IMR-90 (cell line): Measurements from ENCODE around the gene PP2D1. TPM values are rescaled to one million over a fixed set of nuclear protein-coding genes. Genes with fewer than 3 reads are reported as not detected.
A peak's percentile ranks its signal among the peaks of the same experiment; 100 is the strongest.

Experiments used
- ATAC-seq: fragments of 200-7000 bp; cut with Tn5 transposase; 2 replicates; pipeline ENCODE4 v1.9.1; 2020; ENCODE audit warnings: low read depth, mild to moderate bottlenecking, moderate library complexity
- BruUV-seq: library from RNA; stranded (reverse); fragments of 400-500 nt; replicated peaks from 2 replicates; lab custom pipeline; 2021; lab: Mats Ljungman, UMichigan
- CTCF ChIA-PET: fragments of 300-600 bp; formaldehyde crosslinking; extraction: SDS; loops from one replicate; lab custom pipeline; 2021; ENCODE audit warnings: antibody characterized with exemption; lab: Yijun Ruan, JAX
- POLR2A ChIA-PET: fragments of 300-600 bp; sonication (Branson Sonifier 250); formaldehyde crosslinking; loops from one replicate; lab custom pipeline; 2022; ENCODE audit warnings: antibody characterized with exemption; ENCODE audit not compliant: unreplicated experiment; lab: Charles Lee
- DNase-seq: peaks from one replicate; pipeline ENCODE4 v3.0.0; 2013
- H2AFZ ChIP-seq: replicated peaks from 2 replicates; pipeline ENCODE3; 2013; ENCODE audit warnings: low read length, mild to moderate bottlenecking; ENCODE audit not compliant: poor library complexity
- H2AK5ac ChIP-seq: 2 replicates; pipeline ENCODE4 v1.6.1; 2013; ENCODE audit warnings: low read depth, low read length, inconsistent platforms
- H2AK9ac ChIP-seq: replicated peaks from 2 replicates; pipeline ENCODE3; 2013; ENCODE audit warnings: mild to moderate bottlenecking, low read depth, low read length, moderate library complexity; ENCODE audit not compliant: poor library complexity
- H2BK120ac ChIP-seq: 2 replicates; pipeline ENCODE4 v1.6.1; 2013; ENCODE audit warnings: low read depth, low read length, inconsistent platforms
- H2BK15ac ChIP-seq: 3 replicates; pipeline ENCODE4 v1.6.1; 2013; ENCODE audit warnings: low read depth, low read length, inconsistent platforms
- H2BK20ac ChIP-seq: 2 replicates; pipeline ENCODE4 v1.6.1; 2013; ENCODE audit warnings: low read depth, mild to moderate bottlenecking, inconsistent platforms, low read length, moderate library complexity
- H2BK5ac ChIP-seq: 2 replicates; pipeline ENCODE4 v1.6.1; 2013; ENCODE audit warnings: mild to moderate bottlenecking, low read depth, low read length, inconsistent platforms; ENCODE audit not compliant: poor library complexity, severe bottlenecking
- H3K14ac ChIP-seq: replicated peaks from 2 replicates; pipeline ENCODE4 v1.6.1; 2013; ENCODE audit warnings: low read depth, low read length, inconsistent platforms
- H3K18ac ChIP-seq: 2 replicates; pipeline ENCODE4 v1.6.1; 2013; ENCODE audit warnings: low read depth, low read length, control low read depth
- H3K23ac ChIP-seq: 2 replicates; pipeline ENCODE4 v1.6.1; 2013; ENCODE audit warnings: low read depth, low read length, inconsistent platforms
- H3K27ac ChIP-seq: 2 replicates; pipeline ENCODE4 v1.5.1; 2013; ENCODE audit warnings: mild to moderate bottlenecking, control low read depth, low read length; ENCODE audit not compliant: insufficient read depth
- H3K27me3 ChIP-seq: 2 replicates; pipeline ENCODE4 v1.6.1; 2013; ENCODE audit warnings: low read length; ENCODE audit not compliant: control insufficient read depth, insufficient read depth
- H3K36me3 ChIP-seq: 2 replicates; pipeline ENCODE4 v1.6.1; 2013; ENCODE audit warnings: low read length, mixed read lengths; ENCODE audit not compliant: control insufficient read depth, insufficient read depth
- H3K4ac ChIP-seq: 2 replicates; pipeline ENCODE4 v1.6.1; 2013; ENCODE audit warnings: low read depth, low read length, inconsistent platforms
- H3K4me1 ChIP-seq: 2 replicates; pipeline ENCODE4 v1.6.1; 2013; ENCODE audit warnings: low read length, mixed read lengths; ENCODE audit not compliant: control insufficient read depth, insufficient read depth
- H3K4me2 ChIP-seq: 2 replicates; pipeline ENCODE4 v1.6.1; 2013; ENCODE audit warnings: low read depth, mild to moderate bottlenecking, control low read depth, low read length, moderate library complexity
- H3K4me3 ChIP-seq: 2 replicates; pipeline ENCODE4 v1.5.1; 2013; ENCODE audit warnings: low read depth, mild to moderate bottlenecking, control low read depth, low read length, moderate library complexity; ENCODE audit not compliant: insufficient read depth
- H3K56ac ChIP-seq: 2 replicates; pipeline ENCODE4 v1.6.1; 2013; ENCODE audit warnings: low read length, inconsistent platforms; ENCODE audit not compliant: insufficient read depth; ENCODE audit errors: extremely low read depth
- H3K79me1 ChIP-seq, 2 experiments: 2 replicates each; pipeline ENCODE4 v1.6.1; 2013; ENCODE audit warnings: low read length in 2 of 2, inconsistent platforms in 1 of 2, low read depth in 1 of 2
- H3K9ac ChIP-seq: 2 replicates; pipeline ENCODE4 v1.6.1; 2013; ENCODE audit warnings: low read depth, low read length, control low read depth
- H3K9me1 ChIP-seq: 2 replicates; pipeline ENCODE4 v1.6.1; 2013; ENCODE audit warnings: low read length, inconsistent platforms; ENCODE audit not compliant: insufficient read depth
- H3K9me3 ChIP-seq: 2 replicates; pipeline ENCODE4 v1.6.1; 2013; ENCODE audit warnings: low read length; ENCODE audit not compliant: control insufficient read depth, insufficient read depth
- H4K20me1 ChIP-seq: 2 replicates; pipeline ENCODE4 v1.6.1; 2013; ENCODE audit warnings: low read length, inconsistent platforms; ENCODE audit not compliant: insufficient read depth
- H4K5ac ChIP-seq: 2 replicates; pipeline ENCODE4 v1.6.1; 2013; ENCODE audit warnings: mild to moderate bottlenecking, low read depth, low read length, control low read depth
- H4K8ac ChIP-seq, 2 experiments: 2 replicates each; pipeline ENCODE4 v1.6.1; 2013; ENCODE audit warnings: low read depth in 2 of 2, low read length in 2 of 2, control low read depth in 1 of 2, inconsistent platforms in 1 of 2
- H4K91ac ChIP-seq: 2 replicates; pipeline ENCODE4 v1.6.1; 2013; ENCODE audit warnings: low read depth, low read length, inconsistent platforms; ENCODE audit not compliant: insufficient read depth
- CEBPB ChIP-seq: IDR thresholded peaks from 2 replicates; pipeline ENCODE4 v1.6.1; 2012; ENCODE audit warnings: low read depth, low read length, improper control_type of control experiment
- CHD1 ChIP-seq: IDR thresholded peaks from 2 replicates; pipeline ENCODE4 v1.6.1; 2012; ENCODE audit warnings: low read depth, low read length, improper control_type of control experiment
- FOS ChIP-seq: fragments of 150-350 bp; IDR thresholded peaks from 2 replicates; pipeline ENCODE4 v1.6.1; 2016; ENCODE audit warnings: low read depth, low read length
- MAFK ChIP-seq: IDR thresholded peaks from 2 replicates; pipeline ENCODE4 v1.6.1; 2012; ENCODE audit warnings: low read depth, low read length, improper control_type of control experiment
- MAZ ChIP-seq: IDR thresholded peaks from 2 replicates; pipeline ENCODE4 v1.6.1; 2012; ENCODE audit warnings: low read depth, mild to moderate bottlenecking, low read length, improper control_type of control experiment, moderate library complexity, borderline replicate concordance
- MXI1 ChIP-seq: IDR thresholded peaks from 2 replicates; pipeline ENCODE4 v1.6.1; 2012; ENCODE audit warnings: low read depth, mild to moderate bottlenecking, low read length, moderate library complexity, borderline replicate concordance
- NFE2L2 ChIP-seq: fragments of 150-350 bp; IDR thresholded peaks from 2 replicates; pipeline ENCODE4 v1.6.1; 2016; ENCODE audit warnings: low read depth, mild to moderate bottlenecking, low read length
- POLR2A ChIP-seq: IDR thresholded peaks from 2 replicates; pipeline ENCODE4 v1.6.1; 2012; ENCODE audit warnings: mild to moderate bottlenecking, low read depth, low read length
- RAD21 ChIP-seq: IDR thresholded peaks from 2 replicates; pipeline ENCODE4 v1.6.1; 2012; ENCODE audit warnings: low read length, improper control_type of control experiment
- RCOR1 ChIP-seq: IDR thresholded peaks from 2 replicates; pipeline ENCODE4 v1.6.1; 2012; ENCODE audit warnings: mild to moderate bottlenecking, low read length, improper control_type of control experiment; ENCODE audit not compliant: insufficient replicate concordance
- RFX5 ChIP-seq: IDR thresholded peaks from 2 replicates; pipeline ENCODE4 v1.8.0; 2012; ENCODE audit warnings: low read depth, mild to moderate bottlenecking, low read length, moderate library complexity
- SMC3 ChIP-seq: fragments of 150-350 bp; IDR thresholded peaks from 2 replicates; pipeline ENCODE4 v1.6.1; 2016; ENCODE audit warnings: low read depth, mild to moderate bottlenecking, antibody characterized with exemption, low read length, moderate library complexity
- WGBS, 2 experiments: methylation state at CpG; one replicate each; pipeline versions ENCODE4 v1.1.5 to v1.1.7; 2013; ENCODE audit warnings: missing lambda C conversion rate in 2 of 2; ENCODE audit not compliant: insufficient read length in 1 of 2; ENCODE audit errors: extremely low coverage in 2 of 2; 5-methylcytosine and 5-hydroxymethylcytosine counted together
- dilution Hi-C: fragments of 300-500 bp; cut with HindIII; formaldehyde crosslinking; loops from one replicate; pipeline ENCODE4 v1.14.3; 2018; ENCODE audit warnings: low sequenced_read_pairs; ENCODE audit not compliant: unreplicated experiment
- in situ Hi-C: fragments of 300-500 bp; cut with MboI; formaldehyde crosslinking; loops from 3 replicates; pipeline ENCODE4 v1.14.3; 2019; ENCODE audit warnings: low sequenced_read_pairs, inconsistent platforms, mixed read lengths
- intact Hi-C: fragments of 100-400 bp; cut with micrococcal nuclease; formaldehyde crosslinking; loops from 2 replicates; pipeline ENCODE4 v1.10.0; 2022
- polyA plus RNA-seq, 3 experiments: library from polyadenylated mRNA; depleted of rRNA; stranded (reverse); fragments of >200 nt; gene quantifications; 2 replicates each; pipeline ENCODE4 v1.2.3, GENCODE V29; 2012; ENCODE audit warnings: low replicate concordance in 1 of 3
- total RNA-seq: library from RNA; depleted of rRNA; stranded (reverse); fragments of >200 nt; gene quantifications from 2 replicates; pipeline ENCODE4 v1.2.3, GENCODE V29; 2012
- TF ChIP-seq, protein P1 (sequence below): conservative IDR thresholded peaks from 2 replicates; pipeline ENCODE4 v1.5.1; 2012; ENCODE audit warnings: mild to moderate bottlenecking, low read depth, low read length, improper control_type of control experiment

PP2D1 gene
- total and polyA plus RNA-seq, 2 of the 4 experiments (the other 2 are of a cell fraction) = not detected

DNA sequence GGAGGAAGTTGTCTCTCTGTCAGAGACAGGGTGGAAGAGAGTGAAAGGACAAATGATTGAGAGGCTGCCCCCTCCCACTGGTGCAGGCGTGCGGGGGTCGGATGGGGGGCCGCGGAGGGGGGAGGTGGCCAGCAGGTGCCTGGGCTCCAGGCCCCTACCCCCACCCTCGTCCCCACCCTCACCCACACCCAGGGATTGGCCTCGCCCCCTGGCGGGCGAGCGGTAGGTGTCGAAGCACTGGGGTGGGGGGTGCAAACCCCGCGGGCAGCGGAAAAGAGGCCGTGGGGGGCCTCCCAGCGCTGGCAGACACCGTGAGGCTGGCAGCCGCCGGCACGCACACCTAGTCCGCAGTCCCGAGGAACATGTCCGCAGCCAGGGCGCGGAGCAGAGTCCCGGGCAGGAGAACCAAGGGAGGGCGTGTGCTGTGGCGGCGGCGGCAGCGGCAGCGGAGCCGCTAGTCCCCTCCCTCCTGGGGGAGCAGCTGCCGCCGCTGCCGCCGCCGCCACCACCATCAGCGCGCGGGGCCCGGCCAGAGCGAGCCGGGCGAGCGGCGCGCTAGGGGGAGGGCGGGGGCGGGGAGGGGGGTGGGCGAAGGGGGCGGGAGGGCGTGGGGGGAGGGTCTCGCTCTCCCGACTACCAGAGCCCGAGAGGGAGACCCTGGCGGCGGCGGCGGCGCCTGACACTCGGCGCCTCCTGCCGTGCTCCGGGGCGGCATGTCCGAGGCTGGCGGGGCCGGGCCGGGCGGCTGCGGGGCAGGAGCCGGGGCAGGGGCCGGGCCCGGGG, 27.9 kb upstream of the PP2D1 start, which contains the start of gene KAT2B:
TSS of gene KAT2B (plus strand) at position 682 of the 783 bp plus-strand sequence. CDS start at position 714, 32 bp downstream.
- peak within 1 kb of the TSS; percentile 90 for H3K4me3 ChIP-seq
- no TSS peak for BruUV-seq
- no peak for TF ChIP-seq MXI1
- TF ChIP-seq MAZ = peak; percentile 81; the same call in 1 of the 2 replicates
- TF ChIP-seq CEBPB = no peak
- no peak for TF ChIP-seq MAFK
- TF ChIP-seq, protein P1, sequence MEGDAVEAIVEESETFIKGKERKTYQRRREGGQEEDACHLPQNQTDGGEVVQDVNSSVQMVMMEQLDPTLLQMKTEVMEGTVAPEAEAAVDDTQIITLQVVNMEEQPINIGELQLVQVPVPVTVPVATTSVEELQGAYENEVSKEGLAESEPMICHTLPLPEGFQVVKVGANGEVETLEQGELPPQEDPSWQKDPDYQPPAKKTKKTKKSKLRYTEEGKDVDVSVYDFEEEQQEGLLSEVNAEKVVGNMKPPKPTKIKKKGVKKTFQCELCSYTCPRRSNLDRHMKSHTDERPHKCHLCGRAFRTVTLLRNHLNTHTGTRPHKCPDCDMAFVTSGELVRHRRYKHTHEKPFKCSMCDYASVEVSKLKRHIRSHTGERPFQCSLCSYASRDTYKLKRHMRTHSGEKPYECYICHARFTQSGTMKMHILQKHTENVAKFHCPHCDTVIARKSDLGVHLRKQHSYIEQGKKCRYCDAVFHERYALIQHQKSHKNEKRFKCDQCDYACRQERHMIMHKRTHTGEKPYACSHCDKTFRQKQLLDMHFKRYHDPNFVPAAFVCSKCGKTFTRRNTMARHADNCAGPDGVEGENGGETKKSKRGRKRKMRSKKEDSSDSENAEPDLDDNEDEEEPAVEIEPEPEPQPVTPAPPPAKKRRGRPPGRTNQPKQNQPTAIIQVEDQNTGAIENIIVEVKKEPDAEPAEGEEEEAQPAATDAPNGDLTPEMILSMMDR = peak; percentile 46
- TF ChIP-seq CHD1 = no peak
- no peak for TF ChIP-seq RCOR1
- no peak for TF ChIP-seq FOS
- no peak for TF ChIP-seq POLR2A
- peak; percentile 11; the same call in 1 of the 2 replicates for TF ChIP-seq SMC3
- TF ChIP-seq RFX5 = no peak
- TF ChIP-seq RAD21 = no peak
- no peak for TF ChIP-seq NFE2L2
- peaks cover 3% of the 10 kb centered on the region for H4K20me1 ChIP-seq
- H2BK5ac ChIP-seq = peak within 1 kb of the TSS; percentile 83
- DNase-seq = peak; percentile 26
- peak within 1 kb of the TSS; percentile 69 for H3K27ac ChIP-seq
- H3K56ac ChIP-seq = no peak within 1 kb of the TSS
- peak within 1 kb of the TSS; percentile 74 for H3K23ac ChIP-seq
- peak within 1 kb of the TSS; percentile 67; the same call in 1 of the 2 replicates for H2BK120ac ChIP-seq
- no peaks in the 10 kb centered on the region; the same call in 1 of the 2 replicates for H3K4me1 ChIP-seq
- ATAC-seq = peak; percentile 73
- H3K9me3 ChIP-seq = no peaks in the 10 kb centered on the region
- H3K9me1 ChIP-seq = no peaks in the 10 kb centered on the region
- H2AK9ac ChIP-seq = peak within 1 kb of the TSS; percentile 68
- H3K9ac ChIP-seq = peak within 1 kb of the TSS; percentile 67
- H2BK15ac ChIP-seq = no peak within 1 kb of the TSS; the same call in 2 of the 3 replicates
- peak within 1 kb of the TSS; percentile 93 for H3K4me2 ChIP-seq
- dilution Hi-C loops = no loop called here
- H3K27me3 ChIP-seq = no peaks in the 10 kb centered on the region
- H3K18ac ChIP-seq = no peak within 1 kb of the TSS; the same call in 1 of the 2 replicates
- no peak within 1 kb of the TSS for H3K14ac ChIP-seq
- H2AFZ ChIP-seq = peak within 1 kb of the TSS; percentile 95
- in situ Hi-C loops = no loop called here
- no peak within 1 kb of the TSS for H2AK5ac ChIP-seq
- WGBS, 2 experiments = 0% methylated on average over 20 of the region's 75 CpGs; no CpG with 5 or more reads in 1 of the 2 experiments
- no peak within 1 kb of the TSS for H4K91ac ChIP-seq
- intact Hi-C loops = loop anchor here (1.0 to 10.0 kb wide), 5 partner anchors 73 to 305 kb away; partner anchors contain the start of genes RAB5A and SGO1
- H2BK20ac ChIP-seq = no peak within 1 kb of the TSS
- H3K36me3 ChIP-seq = no peaks in the 10 kb centered on the region
- H4K8ac ChIP-seq = no peak within 1 kb of the TSS; a peak in 1 of 4 replicates
- no peak within 1 kb of the TSS for H4K5ac ChIP-seq
- POLR2A ChIA-PET = no interaction called here
- no peak within 1 kb of the TSS; the same call in 1 of the 2 replicates for H3K4ac ChIP-seq
- CTCF ChIA-PET = interaction anchor here (0.9 to 1.1 kb wide), 2 partner anchors 115 to 146 kb away, joined by 3 to 4 read pairs; partner anchors contain the start of gene SGO1
- H3K79me1 ChIP-seq = peaks cover 0 to 4% of the 10 kb centered on the region in 2 experiments; a peak in 2 of 4 replicates
